KMS-11 (cell line): ENCODE measurements around the gene DXO.
"Not testable (repeated sequence)": the region's sequence is repeated elsewhere in the genome, so short reads cannot be mapped to it uniquely, and the experiment has no call there.

Experiments
- H2AFZ ChIP-seq: fragments of 200-600 bp; sonication (generic); 2 replicates; pipeline ENCODE4 v1.6.1; 2016; ENCODE audit warnings: antibody characterized with exemption, mixed run types, low read depth
- H3K27ac ChIP-seq: fragments of 200-600 bp; sonication (generic); 2 replicates; pipeline ENCODE4 v1.6.1; 2016; ENCODE audit warnings: mild to moderate bottlenecking, mixed run types
- H3K27me3 ChIP-seq: fragments of 200-600 bp; sonication (generic); 2 replicates; pipeline ENCODE4 v1.6.1; 2017; ENCODE audit warnings: mild to moderate bottlenecking, low read depth, mixed run types, moderate library complexity; ENCODE audit not compliant: insufficient read depth
- H3K36me3 ChIP-seq: fragments of 200-600 bp; sonication (generic); 2 replicates; pipeline ENCODE4 v1.6.1; 2017; ENCODE audit warnings: mild to moderate bottlenecking, mixed run types; ENCODE audit not compliant: insufficient read depth
- H3K4me1 ChIP-seq: fragments of 200-600 bp; sonication (generic); 2 replicates; pipeline ENCODE4 v1.6.1; 2016; ENCODE audit warnings: mild to moderate bottlenecking, low read depth, mixed run types; ENCODE audit not compliant: poor library complexity, severe bottlenecking
- H3K4me2 ChIP-seq: fragments of 200-600 bp; sonication (generic); 2 replicates; pipeline ENCODE4 v1.7.0; 2016; ENCODE audit warnings: mild to moderate bottlenecking, mixed run types
- H3K4me3 ChIP-seq: fragments of 200-600 bp; sonication (generic); IDR thresholded peaks from 2 replicates; pipeline ENCODE4 v1.6.1; 2017; ENCODE audit warnings: low read depth, low read length, mixed read lengths; ENCODE audit not compliant: insufficient read depth
- H3K79me2 ChIP-seq: fragments of 200-600 bp; sonication (generic); 2 replicates; pipeline ENCODE4 v1.6.1; 2016; ENCODE audit warnings: low read depth, mixed run types; ENCODE audit not compliant: insufficient read depth
- H3K9ac ChIP-seq: fragments of 200-600 bp; sonication (generic); 2 replicates; pipeline ENCODE4 v1.6.1; 2016; ENCODE audit warnings: mild to moderate bottlenecking, mixed run types
- H4K20me1 ChIP-seq: fragments of 200-600 bp; sonication (generic); 2 replicates; pipeline ENCODE4 v1.6.1; 2016; ENCODE audit warnings: mild to moderate bottlenecking, mixed run types; ENCODE audit not compliant: insufficient read depth
- CTCF ChIP-seq: fragments of 200-600 bp; sonication (generic); conservative IDR thresholded peaks from 2 replicates; pipeline ENCODE4 v1.6.1; 2017; ENCODE audit warnings: low read depth, mild to moderate bottlenecking, antibody characterized with exemption, low read length, moderate library complexity, mixed read lengths

DXO gene

GRCh38 chr6:31980998-31981397 lies 9.1 kb upstream of the DXO start:
- H3K4me2 ChIP-seq, H3K4me1 ChIP-seq, H3K27me3 ChIP-seq, H4K20me1 ChIP-seq, H3K4me3 ChIP-seq, H2AFZ ChIP-seq, H3K9ac ChIP-seq, H3K27ac ChIP-seq, H3K36me3 ChIP-seq, H3K79me2 ChIP-seq: not testable (repeated sequence)

- not testable (repeated sequence) for H3K27ac ChIP-seq, H3K4me1 ChIP-seq, H3K79me2 ChIP-seq, H3K36me3 ChIP-seq, H3K9ac ChIP-seq, H3K4me3 ChIP-seq, H4K20me1 ChIP-seq, H3K4me2 ChIP-seq, H2AFZ ChIP-seq, H3K27me3 ChIP-seq
Measured at GRCh38 chr6:31980195-31980876, 8.4 kb upstream of the DXO start.

- Histone ChIP-seq H2AFZ (no peak overlapping the region), H3K27ac (no peak overlapping the region), H3K79me2 (no peaks in the 10 kb centered on the region), H3K36me3 (no peaks in the 10 kb centered on the region), H4K20me1 (no peaks in the 10 kb centered on the region), H3K4me1 (no peaks in the 10 kb centered on the region), H3K4me2 (no peak overlapping the region), H3K9ac (no peak overlapping the region), H3K27me3 (no peaks in the 10 kb centered on the region), H3K4me3 (no peak overlapping the region)
- no peak for TF ChIP-seq CTCF
Measured at GRCh38 chr6:31979238-31979898, 7.4 kb upstream of the DXO start.

GRCh38 chr6:31978831-31979230 lies 6.9 kb upstream of the DXO start:
- Histone ChIP-seq H3K9ac (no peak overlapping the region), H2AFZ (no peak overlapping the region), H3K27me3 (no peaks in the 10 kb centered on the region), H3K4me1 (no peaks in the 10 kb centered on the region), H3K79me2 (no peaks in the 10 kb centered on the region), H3K27ac (no peak overlapping the region), H4K20me1 (no peaks in the 10 kb centered on the region), H3K4me3 (no peak overlapping the region), H3K36me3 (no peaks in the 10 kb centered on the region), H3K4me2 (no peak overlapping the region)
- no peak for TF ChIP-seq CTCF

GRCh38 chr6:31977816-31978431 lies 6.0 kb upstream of the DXO start:
- TF ChIP-seq CTCF: no peak
- H3K9ac ChIP-seq: no peak overlapping the region
- H3K4me1 ChIP-seq: peaks cover 7% of the 10 kb centered on the region
- H3K27me3 ChIP-seq: no peaks in the 10 kb centered on the region
- H2AFZ ChIP-seq: no peak overlapping the region
- no peaks in the 10 kb centered on the region for H4K20me1 ChIP-seq
- H3K36me3 ChIP-seq: no peaks in the 10 kb centered on the region
- no peak overlapping the region for H3K4me3 ChIP-seq
- no peak overlapping the region for H3K4me2 ChIP-seq
- no peaks in the 10 kb centered on the region; the same call in 1 of the 2 replicates for H3K79me2 ChIP-seq
- H3K27ac ChIP-seq: no peak overlapping the region

- H3K4me1 ChIP-seq: peaks cover 11% of the 10 kb centered on the region
- H3K4me3 ChIP-seq, H3K9ac ChIP-seq, H3K27me3 ChIP-seq, H3K79me2 ChIP-seq, H3K4me2 ChIP-seq, H2AFZ ChIP-seq, H4K20me1 ChIP-seq, H3K36me3 ChIP-seq, H3K27ac ChIP-seq: not testable (repeated sequence)
Measured at GRCh38 chr6:31976065-31976464, 4.1 kb upstream of the DXO start.
